H9 (cell line): ENCODE results near the gene GABRE. TPM values are rescaled to one million over a fixed set of nuclear protein-coding genes. Genes with fewer than 3 reads are reported as not detected.

Experiments
- DNase-seq: peaks from one replicate; pipeline ENCODE4 v3.0.0-alpha.2; 2017
- H2AFZ ChIP-seq: one replicate; pipeline ENCODE4 v1.6.1; 2013; ENCODE audit warnings: mild to moderate bottlenecking, low read length, control low read depth, moderate library complexity
- H2AK5ac ChIP-seq: 2 replicates; pipeline ENCODE4 v1.6.1; 2013; ENCODE audit warnings: low read length, control low read depth, mixed read lengths; ENCODE audit not compliant: insufficient read length
- H2BK120ac ChIP-seq: one replicate; pipeline ENCODE4 v1.6.1; 2013; ENCODE audit warnings: low read depth, mild to moderate bottlenecking, low read length, control low read depth, inconsistent platforms; ENCODE audit not compliant: poor library complexity, severe bottlenecking
- H2BK12ac ChIP-seq: 2 replicates; pipeline ENCODE4 v1.6.1; 2013; ENCODE audit warnings: low read length, control low read depth, mixed read lengths, low read depth; ENCODE audit not compliant: insufficient read length
- H2BK15ac ChIP-seq: 2 replicates; pipeline ENCODE4 v1.6.1; 2013; ENCODE audit warnings: low read depth, low read length, control low read depth
- H2BK20ac ChIP-seq: one replicate; pipeline ENCODE4 v1.6.1; 2013; ENCODE audit warnings: low read depth, mild to moderate bottlenecking, low read length, control low read depth, inconsistent platforms; ENCODE audit not compliant: poor library complexity, severe bottlenecking
- H2BK5ac ChIP-seq: 2 replicates; pipeline ENCODE4 v1.6.1; 2013; ENCODE audit warnings: low read length, control low read depth, mixed read lengths; ENCODE audit not compliant: insufficient read length
- H3K14ac ChIP-seq: 2 replicates; pipeline ENCODE4 v1.6.1; 2013; ENCODE audit warnings: low read length, control low read depth; ENCODE audit not compliant: insufficient read depth
- H3K18ac ChIP-seq: 2 replicates; pipeline ENCODE4 v1.6.1; 2013; ENCODE audit warnings: low read depth, mild to moderate bottlenecking, mixed read lengths, low read length, control low read depth; ENCODE audit not compliant: insufficient read length
- H3K23ac ChIP-seq: 2 replicates; pipeline ENCODE4 v1.6.1; 2013; ENCODE audit warnings: low read length, control low read depth, mixed read lengths, low read depth; ENCODE audit not compliant: insufficient read length
- H3K23me2 ChIP-seq: 2 replicates; pipeline ENCODE4 v1.6.1; 2013; ENCODE audit warnings: low read depth, mild to moderate bottlenecking, mixed read lengths, low read length, control low read depth; ENCODE audit not compliant: insufficient read length, poor library complexity, severe bottlenecking
- H3K27ac ChIP-seq: 2 replicates; pipeline ENCODE4 v1.5.1; 2013; ENCODE audit warnings: low read length, control low read depth, mixed read lengths, low read depth; ENCODE audit not compliant: insufficient read length
- H3K27me3 ChIP-seq: 2 replicates; pipeline ENCODE4 v1.6.1; 2013; ENCODE audit warnings: low read length, control low read depth, inconsistent platforms; ENCODE audit not compliant: insufficient read depth
- H3K4ac ChIP-seq: 2 replicates; pipeline ENCODE4 v1.6.1; 2013; ENCODE audit warnings: low read depth, mild to moderate bottlenecking, control low read depth, inconsistent platforms, low read length, moderate library complexity
- H3K4me1 ChIP-seq: 2 replicates; pipeline ENCODE4 v1.6.1; 2013; ENCODE audit warnings: low read length, control low read depth, inconsistent platforms; ENCODE audit not compliant: insufficient read depth
- H3K4me2 ChIP-seq: 2 replicates; pipeline ENCODE4 v1.6.1; 2013; ENCODE audit warnings: low read length, control low read depth, mixed read lengths; ENCODE audit not compliant: insufficient read length, insufficient read depth
- H3K56ac ChIP-seq: 2 replicates; pipeline ENCODE4 v1.6.1; 2013; ENCODE audit warnings: low read depth, mild to moderate bottlenecking, mixed read lengths, low read length, control low read depth; ENCODE audit not compliant: insufficient read length
- H3K79me1 ChIP-seq: 2 replicates; pipeline ENCODE4 v1.6.1; 2013; ENCODE audit warnings: low read depth, mild to moderate bottlenecking, moderate library complexity, low read length, control low read depth, inconsistent platforms; ENCODE audit not compliant: insufficient read depth, poor library complexity, severe bottlenecking
- H3K79me2 ChIP-seq: 2 replicates; pipeline ENCODE4 v1.6.1; 2013; ENCODE audit warnings: low read length, control low read depth, inconsistent platforms; ENCODE audit not compliant: insufficient read depth
- H3K9ac ChIP-seq: 2 replicates; pipeline ENCODE4 v1.6.1; 2013; ENCODE audit warnings: low read length, control low read depth, mixed read lengths; ENCODE audit not compliant: insufficient read length; ENCODE audit errors: extremely low read depth
- H3K9me3 ChIP-seq: one replicate; pipeline ENCODE4 v1.6.1; 2013; ENCODE audit warnings: low read depth, low read length, inconsistent platforms; ENCODE audit not compliant: control insufficient read depth
- H3T11ph ChIP-seq: one replicate; pipeline ENCODE4 v1.6.1; 2013; ENCODE audit warnings: mild to moderate bottlenecking, low read length, control low read depth, inconsistent platforms
- H4K20me1 ChIP-seq: one replicate; pipeline ENCODE4 v1.6.1; 2013; ENCODE audit not compliant: control insufficient read depth, insufficient read length, insufficient read depth
- H4K5ac ChIP-seq: 2 replicates; pipeline ENCODE4 v1.6.1; 2013; ENCODE audit warnings: low read depth, mild to moderate bottlenecking, mixed read lengths, low read length, control low read depth; ENCODE audit not compliant: insufficient read length
- H4K8ac ChIP-seq: replicated peaks from 2 replicates; pipeline ENCODE4 v1.6.1; 2013; ENCODE audit warnings: low read length, control low read depth, mixed read lengths, low read depth; ENCODE audit not compliant: insufficient read length
- H4K91ac ChIP-seq: 2 replicates; pipeline ENCODE4 v1.6.1; 2013; ENCODE audit warnings: low read depth, mild to moderate bottlenecking, moderate library complexity, mixed read lengths, low read length, control low read depth; ENCODE audit not compliant: insufficient read length
- H3K27ac Mint-ChIP-seq, 3 experiments: 2 replicates in 2 of 3; 3 replicates in 1 of 3; pipeline ENCODE4 v1.8.0; 2020 to 2021; ENCODE audit warnings: mixed read lengths in 3 of 3, mild to moderate bottlenecking in 1 of 3, moderate library complexity in 1 of 3
- H3K27me3 Mint-ChIP-seq: 2 replicates; pipeline ENCODE4 v1.8.0; 2021; ENCODE audit warnings: low read depth, mild to moderate bottlenecking, moderate library complexity, mixed read lengths
- H3K36me3 Mint-ChIP-seq, 3 experiments: 2 replicates in 2 of 3; 3 replicates in 1 of 3; pipeline ENCODE4 v1.8.0; 2020 to 2021; ENCODE audit warnings: low read depth in 3 of 3, mixed read lengths in 3 of 3; ENCODE audit not compliant: insufficient read depth in 1 of 3
- H3K4me1 Mint-ChIP-seq, 2 experiments: 2 replicates each; pipeline ENCODE4 v1.8.0; 2020; ENCODE audit warnings: mixed read lengths in 2 of 2
- H3K4me3 Mint-ChIP-seq, 2 experiments: 2 replicates in 1 of 2; 3 replicates in 1 of 2; pipeline ENCODE4 v1.8.0; 2020 to 2021; ENCODE audit warnings: mild to moderate bottlenecking in 2 of 2, mixed read lengths in 2 of 2, moderate library complexity in 1 of 2
- H3K9me3 Mint-ChIP-seq, 2 experiments: 2 replicates in 1 of 2; 3 replicates in 1 of 2; pipeline ENCODE4 v1.8.0; 2020; ENCODE audit warnings: mild to moderate bottlenecking in 2 of 2, mixed read lengths in 2 of 2, moderate library complexity in 1 of 2
- WGBS: extraction: QIAGEN DNeasy Blood & Tissue Kit; methylation state at CpG from one replicate; pipeline ENCODE4 v1.1.7; 2013; ENCODE audit warnings: missing lambda C conversion rate, low lambda C conversion rate, mixed read lengths; ENCODE audit not compliant: insufficient read length; ENCODE audit errors: extremely low coverage; 5-methylcytosine and 5-hydroxymethylcytosine counted together
- total RNA-seq: library from RNA; stranded (reverse); gene quantifications from 2 replicates; pipeline ENCODE4 v1.2.1, GENCODE V29; 2021
- TF ChIP-seq, protein P1 (sequence below): fragments of 200-600 bp; sonication (generic); conservative IDR thresholded peaks from 3 replicates; pipeline ENCODE4 v1.8.0; 2021; ENCODE audit warnings: antibody characterized with exemption, mild to moderate bottlenecking

The GABRE gene
- total RNA-seq, 1 experiment from 2014 or later, result 1.8 TPM

- Mint-ChIP-seq H3K9me3 (peaks cover 77% of the 10 kb centered on the region in 2 experiments), H3K36me3 (peaks cover 16 to 22% (median 19%) of the 10 kb centered on the region in 3 experiments), H3K27me3 (peaks cover 4% of the 10 kb centered on the region), H3K27ac (no peak overlapping the region), H3K4me1 (no peaks in the 10 kb centered on the region), H3K4me3 (no peak overlapping the region)
- no CpG with 5 or more reads among the region's 6 CpGs for WGBS
- Histone ChIP-seq H4K20me1 (no peaks in the 10 kb centered on the region), H3K56ac (no peak overlapping the region), H2BK120ac (no peak overlapping the region), H3K23me2 (no peaks in the 10 kb centered on the region), H3K9me3 (peaks cover 62% of the 10 kb centered on the region), H4K5ac (no peak overlapping the region), H3T11ph (no peak overlapping the region), H3K23ac (no peak overlapping the region), H3K27ac (no peak overlapping the region), H3K18ac (no peak overlapping the region), H2AFZ (no peak overlapping the region), H3K14ac (no peak overlapping the region), H4K8ac (no peak overlapping the region), H2BK15ac (no peak overlapping the region), H3K9ac (no peak overlapping the region), H3K4me1 (no peaks in the 10 kb centered on the region), H2BK12ac (no peak overlapping the region), H2BK20ac (no peak overlapping the region), H3K4ac (no peak overlapping the region), H2AK5ac (no peak overlapping the region), H3K4me2 (no peak overlapping the region), H2BK5ac (no peak overlapping the region), H3K79me1 (no peaks in the 10 kb centered on the region), H3K79me2 (no peaks in the 10 kb centered on the region), H3K27me3 (no peaks in the 10 kb centered on the region), H4K91ac (no peak overlapping the region)
- TF ChIP-seq, protein P1, sequence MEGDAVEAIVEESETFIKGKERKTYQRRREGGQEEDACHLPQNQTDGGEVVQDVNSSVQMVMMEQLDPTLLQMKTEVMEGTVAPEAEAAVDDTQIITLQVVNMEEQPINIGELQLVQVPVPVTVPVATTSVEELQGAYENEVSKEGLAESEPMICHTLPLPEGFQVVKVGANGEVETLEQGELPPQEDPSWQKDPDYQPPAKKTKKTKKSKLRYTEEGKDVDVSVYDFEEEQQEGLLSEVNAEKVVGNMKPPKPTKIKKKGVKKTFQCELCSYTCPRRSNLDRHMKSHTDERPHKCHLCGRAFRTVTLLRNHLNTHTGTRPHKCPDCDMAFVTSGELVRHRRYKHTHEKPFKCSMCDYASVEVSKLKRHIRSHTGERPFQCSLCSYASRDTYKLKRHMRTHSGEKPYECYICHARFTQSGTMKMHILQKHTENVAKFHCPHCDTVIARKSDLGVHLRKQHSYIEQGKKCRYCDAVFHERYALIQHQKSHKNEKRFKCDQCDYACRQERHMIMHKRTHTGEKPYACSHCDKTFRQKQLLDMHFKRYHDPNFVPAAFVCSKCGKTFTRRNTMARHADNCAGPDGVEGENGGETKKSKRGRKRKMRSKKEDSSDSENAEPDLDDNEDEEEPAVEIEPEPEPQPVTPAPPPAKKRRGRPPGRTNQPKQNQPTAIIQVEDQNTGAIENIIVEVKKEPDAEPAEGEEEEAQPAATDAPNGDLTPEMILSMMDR, result no peak
- DNase-seq, result no peak
Observed at GRCh38 chrX:151966236-151966635, 8.2 kb downstream of the GABRE start.
